K562 (cell line): ENCODE measurements around the gene RTBDN. TPM values are rescaled to one million over a fixed set of nuclear protein-coding genes. Genes with fewer than 3 reads are reported as not detected.

Experiments
- ATAC-seq: fragments of 200-7000 bp; cut with Tn5 transposase; 3 replicates; pipeline ENCODE4 v1.9.1; 2020; ENCODE audit warnings: moderate library complexity
- BruUV-seq: library from RNA; stranded (reverse); fragments of 400-500 nt; replicated peaks from 2 replicates; lab custom pipeline; 2021; lab: Mats Ljungman, UMichigan
- CTCF ChIA-PET: fragments of 300-600 bp; formaldehyde crosslinking; extraction: SDS; loops from one replicate; lab custom pipeline; 2021; ENCODE audit warnings: low intra/inter-chr PET ratio; lab: Yijun Ruan, JAX
- POLR2A ChIA-PET: fragments of 300-600, 350-650 bp; sonication (Branson Sonifier 250); formaldehyde crosslinking; extraction: SDS; loops from one replicate; lab custom pipeline; 2021; ENCODE audit warnings: antibody characterized with exemption, inconsistent platforms; lab: Yijun Ruan, JAX
- DNase-seq, 4 experiments: peaks; one replicate each; pipeline versions ENCODE4 v3.0.0 to v3.0.0-alpha.2; 2011 to 2018; ENCODE audit warnings: low spot score in 3 of 4, mixed read lengths in 3 of 4; ENCODE audit errors: extremely low read depth in 1 of 4
- FAIRE-seq: peaks from 2 replicates; lab custom pipeline; 2011; peaks lifted over from hg19 to GRCh38; lab: Jason Lieb, UNC
- H2AFZ ChIP-seq: 2 replicates; pipeline ENCODE4 v1.6.0; 2011; ENCODE audit warnings: low read depth, low read length, control low read depth, inconsistent platforms
- H3K27ac ChIP-seq: fragments of 200-600 bp; 3 replicates; pipeline ENCODE4 v1.8.0; 2011; ENCODE audit warnings: low read depth, mild to moderate bottlenecking, control low read depth, inconsistent platforms, low read length, moderate library complexity, mixed read lengths; ENCODE audit errors: extremely low read depth
- H3K27me3 ChIP-seq, 2 experiments: fragments of 300-600 bp in 1 of 2; 2 replicates in 1 of 2; 3 replicates in 1 of 2; pipeline versions ENCODE4 v1.6.0 to v1.8.0; 2011; ENCODE audit warnings: inconsistent platforms in 2 of 2, low read length in 2 of 2, mild to moderate bottlenecking in 1 of 2, mixed read lengths in 1 of 2, moderate library complexity in 1 of 2; ENCODE audit not compliant: control insufficient read depth in 2 of 2, insufficient read depth in 2 of 2
- H3K36me3 ChIP-seq: fragments of 300-600 bp; 3 replicates; pipeline ENCODE4 v1.8.0; 2011; ENCODE audit warnings: mild to moderate bottlenecking, low read length, inconsistent platforms; ENCODE audit not compliant: control insufficient read depth, insufficient read depth
- H3K4me1 ChIP-seq, 2 experiments: fragments of 200-600 bp in 1 of 2; replicated peaks in 1 of 2; 2 replicates in 1 of 2; 3 replicates in 1 of 2; pipeline versions ENCODE4 v1.5.1 to v1.8.0; 2011; ENCODE audit warnings: inconsistent platforms in 2 of 2, low read length in 2 of 2, mild to moderate bottlenecking in 1 of 2, mixed read lengths in 1 of 2, moderate library complexity in 1 of 2; ENCODE audit not compliant: control insufficient read depth in 2 of 2, insufficient read depth in 2 of 2
- H3K4me2 ChIP-seq: 2 replicates; pipeline ENCODE4 v1.6.1; 2011; ENCODE audit warnings: low read length, control low read depth, inconsistent platforms, mixed read lengths; ENCODE audit not compliant: insufficient read depth
- H3K4me3 ChIP-seq: fragments of 200-600 bp; sonication (generic), shearing (Covaris generic); 2 replicates; pipeline ENCODE4 v1.5.1; 2016; ENCODE audit warnings: control low read depth, inconsistent platforms
- H3K79me2 ChIP-seq: fragments of 200-600 bp; 3 replicates; pipeline ENCODE4 v1.8.0; 2011; ENCODE audit warnings: low read length, inconsistent platforms; ENCODE audit not compliant: control insufficient read depth, insufficient read depth
- H3K9ac ChIP-seq, 2 experiments: 2 replicates each; pipeline versions ENCODE4 v1.6.0 to v1.6.1; 2011; ENCODE audit warnings: low read depth in 2 of 2, low read length in 2 of 2, control low read depth in 1 of 2, inconsistent platforms in 1 of 2, mild to moderate bottlenecking in 1 of 2, mixed read lengths in 1 of 2; ENCODE audit not compliant: insufficient read depth in 1 of 2
- H3K9me1 ChIP-seq: one replicate; pipeline ENCODE4 v1.6.0; 2011; ENCODE audit warnings: inconsistent platforms, mild to moderate bottlenecking, low read length, moderate library complexity; ENCODE audit not compliant: control insufficient read depth, insufficient read depth
- H3K9me3 ChIP-seq: replicated peaks from 2 replicates; pipeline ENCODE4 v1.5.1; 2011; ENCODE audit warnings: low read depth, low read length, inconsistent platforms; ENCODE audit not compliant: control insufficient read depth, insufficient read depth
- H4K20me1 ChIP-seq: replicated peaks from 2 replicates; pipeline ENCODE4 v1.6.1; 2011; ENCODE audit warnings: low read length, inconsistent platforms, mixed read lengths; ENCODE audit not compliant: control insufficient read depth, insufficient read depth
- CBX3 ChIP-seq, 2 experiments: IDR thresholded peaks; 1 replicate in 1 of 2; 2 replicates in 1 of 2; pipeline ENCODE4 v1.6.1; 2012; ENCODE audit warnings: inconsistent platforms in 2 of 2, low read length in 2 of 2, borderline replicate concordance in 1 of 2, control low read depth in 1 of 2
- COPS2 ChIP-seq: fragments of 450-650 bp; conservative IDR thresholded peaks from 2 replicates; pipeline ENCODE4 v1.6.1; 2016; ENCODE audit warnings: mild to moderate bottlenecking, moderate library complexity
- FUS ChIP-seq: fragments of 200-400 bp; formaldehyde crosslinking; optimal IDR thresholded peaks from 2 replicates; pipeline ENCODE3; 2017; ENCODE audit warnings: low read depth, low read length
- GATA2 ChIP-seq: sonication (generic); formaldehyde crosslinking; IDR thresholded peaks from 2 replicates; pipeline ENCODE4 v1.4.0; 2020; ENCODE audit warnings: mild to moderate bottlenecking, missing genetic modification reagents
- HDAC1 ChIP-seq, 2 experiments: fragments of 450-650 bp; IDR thresholded peaks; 2 replicates each; pipeline ENCODE4 v1.6.1; 2016 to 2017; ENCODE audit warnings: inconsistent platforms in 1 of 2, mild to moderate bottlenecking in 1 of 2, moderate library complexity in 1 of 2
- MBD2 ChIP-seq: sonication (generic); IDR thresholded peaks from 2 replicates; pipeline ENCODE4 v1.6.1; 2016; ENCODE audit warnings: low read depth, borderline replicate concordance
- MEF2D ChIP-seq: conservative IDR thresholded peaks from 2 replicates; pipeline ENCODE4 v1.6.1; 2016; ENCODE audit warnings: low read depth, missing genetic modification characterization, missing compliant biosample characterization
- MIER1 ChIP-seq: fragments of 450-650 bp; IDR thresholded peaks from 2 replicates; pipeline ENCODE4 v1.6.1; 2016; ENCODE audit warnings: antibody characterized with exemption, mild to moderate bottlenecking, low read depth
- PCBP1 ChIP-seq: fragments of 200-400 bp; formaldehyde crosslinking; IDR thresholded peaks from 2 replicates; pipeline ENCODE4 v1.6.1; 2018; ENCODE audit warnings: mild to moderate bottlenecking, low read depth, low read length; ENCODE audit not compliant: poor library complexity, severe bottlenecking
- POLR2AphosphoS2 ChIP-seq: IDR thresholded peaks from 2 replicates; pipeline ENCODE4 v1.6.1; 2012; ENCODE audit warnings: low read length, improper control_type of control experiment
- PRPF4 ChIP-seq: fragments of 200-400 bp; formaldehyde crosslinking; IDR thresholded peaks from one replicate; pipeline ENCODE4 v1.6.1; 2017; ENCODE audit warnings: low read length, low read depth, mild to moderate bottlenecking; ENCODE audit not compliant: insufficient read depth, poor library complexity, severe bottlenecking
- RAD21 ChIP-seq, 2 experiments: fragments of 250-450 bp in 1 of 2; fragments of 450-650 bp in 1 of 2; sonication (Bioruptor Pico) in 1 of 2; formaldehyde crosslinking in 1 of 2; IDR thresholded peaks in 1 of 2; conservative IDR thresholded peaks in 1 of 2; 2 replicates each; pipeline versions ENCODE4 v1.4.0 to v1.8.0; 2020 to 2022; ENCODE audit warnings: mild to moderate bottlenecking in 2 of 2, moderate library complexity in 1 of 2
- SNAPC5 ChIP-seq: fragments of 250-450 bp; sonication (Bioruptor Pico); IDR thresholded peaks from 2 replicates; pipeline ENCODE4 v1.8.0; 2021; ENCODE audit warnings: moderate library complexity, mild to moderate bottlenecking, inconsistent platforms
- ZFP36 ChIP-seq: fragments of 150-350 bp; IDR thresholded peaks from 2 replicates; pipeline ENCODE4 v1.6.1; 2018; ENCODE audit warnings: low read length, low read depth; ENCODE audit not compliant: partially characterized antibody
- ZFX ChIP-seq: sonication (generic); formaldehyde crosslinking; IDR thresholded peaks from 2 replicates; pipeline ENCODE4 v1.8.0; 2022; ENCODE audit warnings: mild to moderate bottlenecking, missing genetic modification reagents, moderate library complexity
- ZNF740 ChIP-seq, 3 experiments: fragments of 200-800 bp in 1 of 3; sonication (Bioruptor generic) in 1 of 3; sonication (generic) in 1 of 3; formaldehyde crosslinking in 1 of 3; IDR thresholded peaks; 2 replicates each; pipeline versions ENCODE4 v1.6.1 to v1.8.0; 2016 to 2022; ENCODE audit warnings: mild to moderate bottlenecking in 2 of 3, missing compliant biosample characterization in 2 of 3, missing genetic modification characterization in 2 of 3, missing genetic modification reagents in 1 of 3
- WGBS: fragments of 100-300 bp; shearing (Covaris generic); methylation state at CpG from one replicate; pipeline ENCODE4 v1.1.6; 2016; ENCODE audit warnings: low coverage, mixed read lengths; ENCODE audit not compliant: insufficient coverage; ENCODE audit errors: missing lambda C conversion rate; 5-methylcytosine and 5-hydroxymethylcytosine counted together
- in situ Hi-C: fragments of 300-500 bp; cut with MboI; formaldehyde crosslinking; loops from 4 replicates; pipeline ENCODE4 v1.15.0; 2018; ENCODE audit warnings: inconsistent platforms, mixed read lengths
- intact Hi-C: fragments of 100-400 bp; cut with micrococcal nuclease; formaldehyde crosslinking; loops from 2 replicates; pipeline ENCODE4 v1.14.2; 2022
- polyA plus RNA-seq, 8 experiments: library from polyadenylated mRNA; depleted of rRNA in 4 of 8; stranded (reverse) in 5 of 8; unstranded in 3 of 8; fragments of >200 nt; fragmentation: Nextera tagmentation in 2 of 8; fragmentation: Illumina TruSeq in 1 of 8; extraction: Ambion mirVana in 2 of 8; extraction: Trizol in 1 of 8; gene quantifications; 2 replicates each; pipeline versions ENCODE4 v1.2.1 to v1.2.3, GENCODE V29; 2011 to 2014; ENCODE audit warnings: inconsistent platforms in 1 of 8, missing spikeins in 1 of 8
- total RNA-seq, 7 experiments: library from RNA; depleted of rRNA in 6 of 7; stranded (reverse); fragments of >200 nt in 6 of 7; fragmentation: Illumina TruSeq in 2 of 7; extraction: Trizol in 2 of 7; gene quantifications; 2 replicates each; pipeline versions ENCODE4 v1.2.1 to v1.2.3, GENCODE V29; 2011 to 2021; ENCODE audit warnings: low replicate concordance in 1 of 7
- TF ChIP-seq, protein P1 (sequence below): fragments of 250-450 bp; sonication (Bioruptor Pico); IDR thresholded peaks from 2 replicates; pipeline ENCODE4 v1.5.0; 2021
- TF ChIP-seq, protein P2 (sequence below): fragments of 450-650 bp; formaldehyde crosslinking; IDR thresholded peaks from 2 replicates; pipeline ENCODE4 v1.4.0; 2022; ENCODE audit warnings: mild to moderate bottlenecking, moderate library complexity

Gene RTBDN
- total and polyA plus RNA-seq, 9 of the 15 experiments (the other 6 are each of a cell fraction or from before 2014, with no cell fraction given), result 0.20 to 2.3 (median 0.72) TPM; not detected in 1

GRCh38 chr19:12802267-12803106 is 31.9 kb downstream of the RTBDN start:
- Histone ChIP-seq H3K27me3 (no peaks in the 10 kb centered on the region), H3K27ac (peak overlapping the region; percentile 90; the same call in 1 of the 3 replicates), H4K20me1 (no peaks in the 10 kb centered on the region), H3K9ac (peak overlapping the region; percentile 90 to 96; a peak in 3 of 4 replicates), H3K4me2 (peak overlapping the region; percentile 82), H3K9me1 (no peaks in the 10 kb centered on the region), H3K4me3 (peak overlapping the region; percentile 76), H2AFZ (peak overlapping the region; percentile 97), H3K9me3 (no peaks in the 10 kb centered on the region), H3K4me1 (peaks cover 25 to 65% of the 10 kb centered on the region in 2 experiments; a peak in 4 of 5 replicates), H3K79me2 (peaks cover 41% of the 10 kb centered on the region), H3K36me3 (peaks cover 29% of the 10 kb centered on the region; the same call in 2 of the 3 replicates)
- DNase-seq, result peak in 1 of 4 experiments; percentile 16
- in situ Hi-C loops, result no loop called here
- no peak for FAIRE-seq
- ATAC-seq, result no peak
- CTCF ChIA-PET, result interaction anchor here (0.6 to 0.7 kb wide), 2 partner anchors 9 to 501 kb away, joined by 3 to 4 read pairs; no protein-coding TSS in a partner anchor
- POLR2A ChIA-PET, result interaction anchor here (1.1 to 2.5 kb wide), 4 partner anchors 10 to 40 kb away, joined by 3 to 29 read pairs (median 4); partner anchors contain the start of gene JUNB
- no TSS peak for BruUV-seq
- 33% methylated on average over 22 of the region's 22 CpGs for WGBS
- intact Hi-C loops, result no loop called here
- TF ChIP-seq COPS2 (no peak), ZNF740 (CRISPR knock-in tag; IDR thresholded peaks at IDR 0.05) (no peak), ZNF740 (tag; IDR thresholded peaks at IDR 0.05) (no peak), HDAC1 (IDR thresholded peaks at IDR 0.05) (no peak), GATA2 (CRISPR knock-in tag) (peak; percentile 9; the same call in 1 of the 2 replicates), MIER1 (no peak), FUS (no peak), MEF2D (no peak), CBX3 (IDR thresholded peaks at IDR 0.05; ENCODE audit: borderline replicate concordance in 1 of 2, low read length in 2 of 2) (no peak), ZFX (CRISPR knock-in tag) (no peak), PRPF4 (no peak), PCBP1 (no peak), SNAPC5 (CRISPR knock-in tag) (no peak), RAD21 (CRISPR knock-in tag; conservative IDR thresholded peaks at IDR 0.05 in 1 of 2, IDR thresholded peaks at IDR 0.05 in 1 of 2) (no peak), MBD2 (no peak), ZFP36 (no peak), POLR2AphosphoS2 (no peak)
- TF ChIP-seq, protein P1, sequence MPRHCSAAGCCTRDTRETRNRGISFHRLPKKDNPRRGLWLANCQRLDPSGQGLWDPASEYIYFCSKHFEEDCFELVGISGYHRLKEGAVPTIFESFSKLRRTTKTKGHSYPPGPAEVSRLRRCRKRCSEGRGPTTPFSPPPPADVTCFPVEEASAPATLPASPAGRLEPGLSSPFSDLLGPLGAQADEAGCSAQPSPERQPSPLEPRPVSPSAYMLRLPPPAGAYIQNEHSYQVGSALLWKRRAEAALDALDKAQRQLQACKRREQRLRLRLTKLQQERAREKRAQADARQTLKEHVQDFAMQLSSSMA (CRISPR knock-in tag), result no peak
- TF ChIP-seq, protein P2, sequence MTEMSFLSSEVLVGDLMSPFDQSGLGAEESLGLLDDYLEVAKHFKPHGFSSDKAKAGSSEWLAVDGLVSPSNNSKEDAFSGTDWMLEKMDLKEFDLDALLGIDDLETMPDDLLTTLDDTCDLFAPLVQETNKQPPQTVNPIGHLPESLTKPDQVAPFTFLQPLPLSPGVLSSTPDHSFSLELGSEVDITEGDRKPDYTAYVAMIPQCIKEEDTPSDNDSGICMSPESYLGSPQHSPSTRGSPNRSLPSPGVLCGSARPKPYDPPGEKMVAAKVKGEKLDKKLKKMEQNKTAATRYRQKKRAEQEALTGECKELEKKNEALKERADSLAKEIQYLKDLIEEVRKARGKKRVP (CRISPR knock-in tag), result no peak
